Ishikawa (cell line): ENCODE data around the gene CTNNA1.

Experiments used
- CEBPB ChIP-seq: IDR thresholded peaks from 2 replicates; pipeline ENCODE4 v1.6.1; 2012
- CREB1 ChIP-seq: IDR thresholded peaks from 2 replicates; pipeline ENCODE4 v1.6.1; 2012; ENCODE audit warnings: low read depth
- EGR1 ChIP-seq: IDR thresholded peaks from 2 replicates; pipeline ENCODE4 v1.6.1; 2012
- EP300 ChIP-seq: IDR thresholded peaks from 2 replicates; pipeline ENCODE4 v1.6.1; 2012; ENCODE audit warnings: borderline replicate concordance
- FOXM1 ChIP-seq: IDR thresholded peaks from 2 replicates; pipeline ENCODE4 v1.6.1; 2012; ENCODE audit warnings: low read depth, borderline replicate concordance
- MAX ChIP-seq: IDR thresholded peaks from 2 replicates; pipeline ENCODE4 v1.6.1; 2012
- NFIC ChIP-seq: IDR thresholded peaks from 2 replicates; pipeline ENCODE4 v1.6.1; 2012
- RAD21 ChIP-seq: IDR thresholded peaks from 2 replicates; pipeline ENCODE4 v1.6.1; 2012; ENCODE audit warnings: low read depth
- REST ChIP-seq: IDR thresholded peaks from 2 replicates; pipeline ENCODE4 v1.6.1; 2012; ENCODE audit warnings: low read depth, mild to moderate bottlenecking
- TAF1 ChIP-seq: IDR thresholded peaks from 2 replicates; pipeline ENCODE4 v1.6.1; 2012; ENCODE audit warnings: low read depth, mild to moderate bottlenecking
- TCF12 ChIP-seq: IDR thresholded peaks from 2 replicates; pipeline ENCODE4 v1.6.1; 2012; ENCODE audit warnings: low read depth
- TEAD4 ChIP-seq: IDR thresholded peaks from 2 replicates; pipeline ENCODE4 v1.6.1; 2012
- YY1 ChIP-seq: IDR thresholded peaks from 2 replicates; pipeline ENCODE4 v1.6.1; 2012; ENCODE audit warnings: low read depth
- ZBTB7A ChIP-seq: IDR thresholded peaks from 2 replicates; pipeline ENCODE4 v1.6.1; 2012; ENCODE audit warnings: low read depth
- TF ChIP-seq, protein P1 (sequence below): IDR thresholded peaks from 2 replicates; pipeline ENCODE4 v1.6.1; 2012

CTNNA1 gene

DNA sequence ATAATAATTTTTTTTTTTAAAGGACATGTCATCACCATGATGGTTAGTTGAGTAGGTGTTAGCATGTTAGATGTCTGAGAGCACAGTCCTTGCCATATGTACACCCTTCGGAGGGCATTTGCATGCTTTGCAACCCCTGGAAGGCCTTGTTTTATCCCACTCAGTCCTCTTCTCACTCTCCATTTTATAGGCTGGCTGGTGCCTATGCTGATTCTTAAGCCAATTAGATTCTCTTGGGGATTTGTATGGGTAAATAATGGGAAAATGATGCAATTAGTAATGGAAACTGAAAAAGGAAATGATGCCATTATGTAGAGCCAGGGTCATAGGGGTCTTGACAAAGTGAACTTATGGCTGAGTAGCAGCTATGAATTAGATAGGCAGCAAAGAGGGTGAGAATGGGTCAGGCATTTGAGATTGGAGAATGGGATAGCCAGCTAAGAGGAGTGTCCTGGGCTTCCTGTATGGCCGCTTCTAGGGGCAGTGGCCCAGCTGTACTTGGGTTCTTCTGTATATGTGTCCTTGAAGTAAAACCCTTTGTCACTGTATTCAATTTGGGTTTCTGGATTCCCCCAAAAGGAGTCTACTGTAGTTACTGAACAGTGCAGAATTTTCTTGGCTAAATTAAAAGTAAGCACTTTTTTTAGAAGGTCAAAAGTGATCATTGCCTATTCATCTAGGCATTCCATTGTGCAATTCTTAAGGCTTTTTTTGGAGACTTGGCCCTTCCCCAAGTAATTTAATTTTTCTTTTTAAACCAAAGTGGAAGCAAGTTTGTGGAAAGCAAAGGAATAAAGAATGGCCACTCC is 90.3 kb downstream of the CTNNA1 start:
- no peak for TF ChIP-seq MAX
- no peak for TF ChIP-seq TEAD4
- no peak for TF ChIP-seq RAD21
- TF ChIP-seq, protein P1, sequence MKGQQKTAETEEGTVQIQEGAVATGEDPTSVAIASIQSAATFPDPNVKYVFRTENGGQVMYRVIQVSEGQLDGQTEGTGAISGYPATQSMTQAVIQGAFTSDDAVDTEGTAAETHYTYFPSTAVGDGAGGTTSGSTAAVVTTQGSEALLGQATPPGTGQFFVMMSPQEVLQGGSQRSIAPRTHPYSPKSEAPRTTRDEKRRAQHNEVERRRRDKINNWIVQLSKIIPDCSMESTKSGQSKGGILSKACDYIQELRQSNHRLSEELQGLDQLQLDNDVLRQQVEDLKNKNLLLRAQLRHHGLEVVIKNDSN: no peak

DNA sequence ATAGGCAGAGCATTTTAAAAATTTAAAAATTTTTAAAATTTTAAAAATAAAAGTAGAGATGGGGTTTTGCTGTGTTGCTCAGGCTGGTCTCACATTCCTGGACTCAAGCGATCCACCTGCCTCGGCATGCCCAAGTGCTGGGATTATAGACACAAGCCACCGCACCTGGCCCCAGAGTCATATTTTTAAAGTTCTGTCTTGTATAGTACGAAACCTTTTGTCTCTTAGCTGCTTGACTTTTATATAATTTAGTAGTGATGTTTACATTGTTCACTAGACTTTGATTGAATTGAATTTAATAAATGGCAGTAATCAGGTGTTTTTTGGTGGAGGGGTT is 90.9 kb downstream of the CTNNA1 start:
- TF ChIP-seq ZBTB7A: no peak

DNA sequence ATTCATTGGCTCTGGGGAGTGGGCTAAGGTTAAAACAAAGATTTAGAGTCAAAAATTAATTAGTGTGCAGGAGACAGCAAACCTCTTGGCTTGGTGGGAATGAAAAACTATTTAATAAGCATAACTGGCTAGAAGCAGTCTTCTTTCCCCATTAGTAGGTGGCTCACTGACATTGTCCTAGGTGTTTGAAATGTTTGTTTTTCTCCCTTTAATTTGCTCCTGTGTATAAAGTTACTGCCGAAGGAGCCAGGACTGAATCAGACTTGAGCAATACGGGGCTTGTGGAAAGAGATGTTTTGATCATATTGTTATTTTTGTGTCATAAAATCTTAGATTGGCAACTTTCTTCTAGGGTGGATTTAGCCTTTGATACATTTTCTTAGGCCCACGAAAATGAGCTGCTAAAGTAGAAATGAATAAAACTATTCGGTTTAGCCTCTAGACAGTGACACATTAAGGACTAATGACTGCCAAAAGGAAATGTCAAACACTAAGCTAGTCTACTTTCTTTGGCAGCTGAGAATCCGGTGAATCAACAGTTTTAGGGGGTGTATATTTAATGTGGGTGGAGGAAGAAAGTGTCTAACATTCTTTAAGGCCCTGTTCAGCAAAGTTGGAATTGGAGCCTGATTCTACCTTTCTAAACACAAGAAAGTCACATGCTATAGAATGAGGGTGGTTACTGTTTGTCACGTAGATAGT is 91.7 kb downstream of the CTNNA1 start:
- TF ChIP-seq EP300 (no peak), CEBPB (no peak), REST (no peak), TCF12 (no peak), FOXM1 (no peak)

GRCh38 chr5:138849439-138849838 is 96.2 kb downstream of the CTNNA1 start:
- TF ChIP-seq CEBPB (no peak), REST (no peak), YY1 (no peak), EGR1 (no peak), NFIC (no peak), TEAD4 (no peak)

DNA sequence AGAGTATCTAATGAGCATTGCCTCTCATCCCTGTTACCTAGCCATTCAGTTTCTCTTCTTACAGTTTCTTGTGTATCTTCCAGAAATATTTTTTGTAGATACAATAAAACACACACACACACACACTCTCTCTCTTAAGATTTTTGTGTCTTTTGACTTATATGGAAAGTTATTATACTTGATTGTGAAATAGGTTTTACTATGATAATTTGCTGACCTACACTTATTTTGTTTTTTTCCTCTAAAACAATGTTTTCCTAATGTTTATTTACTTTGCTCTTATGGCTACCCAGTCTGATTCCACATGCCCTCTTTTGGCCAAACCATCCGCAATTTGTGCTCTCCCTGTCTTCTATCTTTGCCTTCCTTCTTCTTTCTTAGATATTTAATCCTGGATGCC is 96.7 kb downstream of the CTNNA1 start:
- TF ChIP-seq MAX (no peak), NFIC (no peak), REST (no peak), ZBTB7A (no peak), TEAD4 (no peak), CEBPB (no peak), CREB1 (no peak), FOXM1 (no peak), EGR1 (no peak), TAF1 (no peak), RAD21 (no peak), EP300 (no peak)
- TF ChIP-seq, protein P1: no peak
